ENCODE results near the gene ZBED4.

GRCh38 chr22:49903322-49904039 is 49.8 kb downstream of the ZBED4 start:
- TF ChIP-seq CTCF (IDR thresholded peaks at IDR 0.05; ENCODE audit: low read depth, low read length, missing input control) (no peak), SP1 (IDR thresholded peaks at IDR 0.05) (no peak), HNF4G (IDR thresholded peaks at IDR 0.05) (no peak), REST (IDR thresholded peaks at IDR 0.05) (no peak), HNF4A (conservative IDR thresholded peaks at IDR 0.05) (no peak), ZBTB33 (IDR thresholded peaks at IDR 0.05) (no peak), MAX (IDR thresholded peaks at IDR 0.05) (no peak), FOXA1 (IDR thresholded peaks at IDR 0.05) (no peak), RAD21 (IDR thresholded peaks at IDR 0.05) (no peak)
